GM21360 (cell line): Measurements from ENCODE around the gene SETD7.
"Not testable (repeated sequence)": the region's sequence is repeated elsewhere in the genome, so short reads cannot be mapped to it uniquely, and the experiment has no call there.

Source experiments
- ATAC-seq: cut with Tn5 transposase; IDR thresholded peaks from one replicate; pipeline ENCODE4 v1.9.1; 2021; ENCODE audit warnings: mild to moderate bottlenecking, moderate library complexity; ENCODE audit not compliant: unreplicated experiment

The SETD7 gene

DNA sequence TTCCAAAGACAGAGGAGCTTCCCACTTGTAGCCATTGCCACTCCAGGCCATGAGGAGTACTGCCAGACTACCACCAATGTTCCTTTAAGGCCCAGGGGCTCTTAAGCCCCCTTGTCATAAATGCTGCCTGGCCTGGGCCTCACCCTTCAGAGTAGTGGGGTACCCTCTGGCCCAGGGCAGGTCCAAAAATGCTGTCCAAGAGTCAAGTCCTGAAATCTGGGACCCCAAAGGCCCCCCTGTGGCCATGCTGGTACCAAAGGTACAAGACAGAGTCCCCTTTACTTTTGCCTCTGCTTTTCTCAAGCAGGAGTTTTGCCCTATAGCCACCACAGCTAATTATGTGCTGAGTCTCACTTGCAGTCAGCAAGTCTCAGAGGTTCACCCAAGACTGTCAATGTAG lies 85.7 kb downstream of the SETD7 start:
- ATAC-seq = no peak

DNA sequence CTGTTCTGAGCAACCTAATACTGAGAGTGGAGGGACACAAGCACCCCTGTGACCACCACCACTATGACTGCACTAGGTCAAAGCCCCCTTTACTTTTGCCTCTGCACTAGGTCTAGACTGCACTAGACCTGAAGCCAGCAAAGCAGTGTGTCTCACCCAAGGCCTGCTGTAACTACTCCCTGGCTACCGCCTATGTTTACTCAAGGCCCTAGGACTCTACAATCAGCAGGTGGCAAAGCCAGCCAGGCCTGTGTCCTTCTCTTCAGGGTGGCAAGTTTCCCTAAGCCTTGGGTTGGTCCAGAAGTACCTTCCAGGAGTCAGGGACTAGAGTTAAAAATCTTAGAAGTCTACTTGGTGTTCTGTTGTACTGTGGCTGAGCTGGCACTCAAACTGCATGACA lies 86.2 kb downstream of the SETD7 start:
- no peak for ATAC-seq

DNA sequence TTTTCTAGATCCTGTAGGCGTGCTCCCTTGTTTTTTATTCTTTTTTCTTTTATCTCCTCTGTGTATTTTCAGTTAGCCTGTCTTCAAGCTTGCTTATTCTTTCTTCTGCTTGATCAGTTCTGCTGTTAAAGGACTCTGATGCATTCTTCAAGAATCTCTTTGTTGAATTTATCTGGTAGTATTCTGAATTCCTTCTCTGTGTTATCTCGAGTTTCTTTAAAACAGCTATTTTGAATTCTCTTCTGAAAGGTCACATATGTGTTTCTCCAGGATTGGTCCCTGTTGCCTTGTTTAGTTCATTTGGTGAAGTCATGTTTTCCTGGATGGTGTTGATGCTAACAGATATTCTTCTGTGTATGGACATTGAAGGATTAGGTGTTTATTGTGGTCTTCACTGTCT lies 86.8 kb downstream of the SETD7 start:
- ATAC-seq = no peak

DNA sequence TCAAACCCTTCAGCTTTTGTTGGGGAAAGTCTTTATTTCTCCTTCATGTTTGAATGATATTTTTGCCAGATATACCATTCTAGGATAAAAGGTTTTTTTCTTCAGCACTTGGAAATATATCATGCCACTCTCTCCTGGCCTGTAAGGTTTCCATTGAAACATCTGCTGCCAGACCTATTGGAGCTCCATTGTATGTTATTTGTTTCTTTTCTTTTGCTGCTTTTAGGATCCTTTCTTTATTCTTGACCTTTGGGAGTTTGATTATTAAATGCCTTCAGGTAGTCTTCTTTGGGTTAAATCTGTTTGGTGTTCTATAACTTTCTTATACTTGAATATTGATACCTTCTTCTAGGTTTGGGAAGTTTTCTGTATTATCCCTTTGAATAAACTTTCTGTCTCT lies 87.3 kb downstream of the SETD7 start:
- not testable (repeated sequence) for ATAC-seq

DNA sequence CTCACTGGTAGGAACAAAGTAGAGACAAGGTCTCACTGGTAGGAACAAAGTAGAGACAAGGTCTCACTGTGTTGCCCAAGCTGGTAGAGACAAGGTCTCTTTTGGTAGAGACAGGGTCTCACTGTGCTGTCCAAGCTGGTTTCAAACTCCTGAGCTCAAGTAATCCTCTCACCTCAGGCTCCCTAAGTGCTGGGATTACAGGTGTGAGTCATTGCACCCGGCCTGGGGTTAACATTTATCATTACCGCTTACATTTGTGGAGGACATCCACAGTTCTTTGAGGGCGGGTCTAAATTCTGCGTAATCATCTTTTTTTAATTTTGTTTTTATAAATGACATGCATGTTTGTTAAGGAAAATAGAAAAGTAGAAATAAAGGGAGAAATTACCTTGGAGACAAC lies 90.1 kb downstream of the SETD7 start:
- ATAC-seq = no peak

DNA sequence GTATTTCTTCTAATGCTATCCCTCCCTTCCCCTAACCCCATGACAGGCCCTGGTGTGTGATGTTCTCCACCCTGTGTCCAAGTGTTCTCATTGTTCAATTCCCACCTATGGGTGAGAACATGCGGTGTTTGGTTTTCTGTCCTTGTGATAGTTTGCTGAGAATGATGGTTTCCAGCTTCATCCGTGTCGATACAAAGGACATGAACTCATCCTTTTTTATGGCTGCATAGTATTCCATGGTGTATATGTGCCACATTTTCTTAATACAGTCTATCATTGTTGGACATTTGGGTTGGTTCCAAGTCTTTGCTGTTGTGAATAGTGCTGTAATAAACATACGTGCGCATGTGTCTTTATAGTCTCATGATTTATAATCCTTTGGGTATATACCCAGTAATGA lies 91.5 kb downstream of the SETD7 start:
- ATAC-seq = not testable (repeated sequence)

DNA sequence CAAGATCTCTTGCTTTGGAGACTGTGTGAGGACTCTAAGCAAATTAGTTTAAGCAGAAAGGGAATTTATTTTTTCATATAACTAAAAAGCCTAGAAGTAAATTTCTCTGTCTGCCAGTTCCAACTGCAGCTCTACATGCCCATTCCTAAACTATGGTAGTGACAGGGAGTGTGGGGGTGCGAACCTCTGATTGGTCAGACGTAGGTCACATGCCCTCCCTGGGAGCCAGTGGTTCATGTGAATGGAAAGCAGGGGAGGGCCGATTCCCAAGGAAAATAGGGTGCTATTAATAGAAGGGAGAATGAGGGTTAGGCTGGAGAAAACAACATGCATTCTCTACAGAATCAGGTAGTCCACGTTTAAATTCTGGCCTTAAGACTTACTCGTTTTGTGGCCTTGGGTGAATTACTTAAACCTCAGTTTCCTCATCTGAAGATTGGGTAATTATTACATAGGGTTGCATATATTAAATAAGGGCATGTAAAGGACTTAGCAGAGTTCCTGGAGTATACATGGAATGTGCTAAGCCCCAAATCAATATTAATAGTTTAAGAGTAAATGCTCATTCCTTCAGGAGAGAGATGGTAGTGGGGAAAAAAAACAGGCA lies 94.9 kb downstream of the SETD7 start:
- no peak for ATAC-seq

DNA sequence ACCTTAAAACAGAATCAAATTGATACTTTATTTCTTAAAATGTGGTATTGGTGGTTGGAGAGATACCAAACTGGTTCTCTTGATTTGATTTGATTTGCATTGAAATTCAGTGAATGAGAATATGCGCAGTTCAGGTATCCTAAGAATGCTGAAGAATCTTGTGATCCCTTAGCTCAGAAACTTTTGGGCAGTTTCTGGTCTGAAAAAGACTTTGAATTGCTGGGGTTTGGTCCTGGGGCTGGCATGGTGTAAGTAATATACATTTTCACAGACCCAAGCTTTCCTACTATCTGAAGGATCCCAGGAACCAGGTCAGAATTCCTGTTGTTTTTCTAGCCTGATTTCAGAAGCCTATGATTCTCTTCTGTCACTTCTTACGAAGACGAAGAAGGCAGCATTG lies 95.5 kb downstream of the SETD7 start:
- ATAC-seq = no peak

DNA sequence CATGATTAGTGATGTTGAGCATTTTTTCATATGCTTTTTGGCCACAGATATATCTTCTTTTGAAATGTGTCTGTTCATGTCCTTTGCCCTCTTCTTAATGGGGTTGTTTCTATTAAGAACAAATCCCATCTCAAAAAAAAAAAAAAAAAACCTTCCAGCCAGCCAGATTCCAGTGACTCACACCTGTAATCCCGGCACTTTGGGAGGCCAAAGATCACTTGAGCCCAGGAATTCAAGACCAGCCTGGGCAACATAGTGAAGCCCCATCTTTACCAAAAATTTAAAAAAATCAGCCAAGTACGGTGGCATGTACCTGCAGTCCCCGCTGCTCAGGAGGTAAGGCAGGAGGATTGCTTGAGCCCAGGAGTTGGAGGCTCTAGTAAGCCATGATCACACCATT lies 97.0 kb downstream of the SETD7 start:
- ATAC-seq = no peak

DNA sequence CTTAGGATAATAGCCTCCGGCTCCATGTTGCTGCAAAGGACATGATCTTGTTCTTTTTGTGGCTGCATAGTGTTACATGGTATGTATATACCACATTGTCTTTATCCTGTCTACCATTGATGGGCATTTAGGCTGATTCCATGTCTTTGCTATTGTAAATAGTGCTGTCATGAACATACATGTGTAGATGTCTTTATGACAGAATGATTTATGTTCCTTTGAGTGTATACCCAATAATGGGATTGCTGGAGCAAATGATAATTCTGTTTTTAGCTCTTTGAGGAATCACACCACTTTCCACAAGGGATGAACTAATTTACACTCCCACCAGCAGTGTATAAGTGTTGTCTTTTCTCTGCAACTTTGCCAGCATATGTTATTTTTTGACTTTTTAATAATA lies 97.5 kb downstream of the SETD7 start:
- ATAC-seq = no peak

DNA sequence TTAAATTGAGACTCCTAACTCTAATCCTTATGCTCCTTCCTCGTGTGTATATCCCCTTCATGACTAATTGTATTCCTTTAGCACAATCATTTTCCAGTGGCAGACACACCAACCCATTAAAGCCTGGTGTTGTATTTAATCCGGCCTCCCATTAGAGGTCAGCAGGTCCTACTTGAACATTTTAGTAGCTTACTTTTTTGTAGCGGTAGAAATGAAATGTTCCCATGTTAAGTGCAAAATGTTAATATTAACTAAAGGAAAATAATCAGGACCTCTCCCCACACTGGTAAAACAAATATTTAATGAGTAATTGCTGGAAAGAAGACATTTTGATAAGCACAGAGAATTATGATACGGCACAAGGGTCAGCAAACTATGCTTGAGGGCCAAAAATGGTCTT lies 98.7 kb downstream of the SETD7 start:
- no peak for ATAC-seq

DNA sequence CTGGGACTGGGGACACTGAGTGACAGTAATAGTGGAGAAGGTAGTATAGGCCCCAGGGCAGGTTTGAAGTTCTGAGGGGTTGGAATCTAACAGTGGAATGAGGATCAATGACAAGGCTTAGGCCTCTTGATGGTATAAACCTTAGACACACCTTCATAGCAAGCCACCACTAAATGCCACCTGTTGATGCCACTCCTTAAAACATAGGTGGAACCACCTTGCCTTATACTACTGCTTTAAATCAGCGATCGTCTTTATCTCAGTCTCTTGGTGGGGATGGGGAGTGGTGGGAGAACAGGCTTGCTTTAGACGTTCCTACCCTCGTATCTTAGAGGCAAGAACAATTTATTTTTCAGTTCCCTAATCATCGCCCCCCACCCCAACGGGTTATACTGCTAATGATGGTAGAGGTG lies 100.9 kb downstream of the SETD7 start:
- ATAC-seq = no peak

DNA sequence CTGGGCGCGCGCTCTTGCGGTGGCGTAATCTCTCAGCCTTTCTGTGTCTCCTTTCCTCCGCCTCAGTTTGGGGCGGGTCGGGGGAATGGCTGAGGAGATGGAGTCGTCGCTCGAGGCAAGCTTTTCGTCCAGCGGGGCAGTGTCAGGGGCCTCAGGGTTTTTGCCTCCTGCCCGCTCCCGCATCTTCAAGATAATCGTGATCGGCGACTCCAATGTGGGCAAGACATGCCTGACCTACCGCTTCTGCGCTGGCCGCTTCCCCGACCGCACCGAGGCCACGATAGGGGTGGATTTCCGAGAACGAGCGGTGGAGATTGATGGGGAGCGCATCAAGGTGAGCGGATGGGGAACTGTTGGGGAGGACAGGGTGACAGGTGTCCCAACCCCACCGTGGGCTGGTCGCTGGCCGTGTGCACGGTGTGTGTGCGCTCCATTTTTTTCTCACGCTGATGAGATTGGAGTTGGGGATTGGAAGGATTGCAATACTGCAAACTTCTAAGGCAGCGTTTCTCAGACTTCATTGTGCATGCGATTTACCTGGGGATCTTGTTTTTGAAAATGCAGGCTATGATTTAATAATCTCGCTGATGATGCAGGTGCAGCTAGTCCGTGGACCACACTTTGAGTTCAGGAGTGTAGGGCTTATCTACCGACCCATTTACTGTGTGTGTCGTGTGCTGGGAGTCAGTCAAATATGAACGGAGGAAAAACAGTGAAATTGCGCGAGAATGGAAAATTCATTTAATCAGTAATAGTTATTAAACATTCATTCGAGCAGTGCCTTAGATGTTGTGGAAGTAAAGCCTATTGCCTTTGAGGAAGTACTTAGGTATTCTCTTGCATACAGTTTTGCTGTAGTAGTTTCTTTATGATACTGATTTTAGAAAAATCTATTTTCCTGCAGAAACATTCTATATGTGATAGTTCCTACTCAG lies 101.6 kb downstream of the SETD7 start, which contains the start of gene RAB33B:
Gene RAB33B (plus strand): TSS at position 11 of the 935 bp plus-strand sequence. CDS start 75 bp downstream, at position 86.
- no peak for ATAC-seq

DNA sequence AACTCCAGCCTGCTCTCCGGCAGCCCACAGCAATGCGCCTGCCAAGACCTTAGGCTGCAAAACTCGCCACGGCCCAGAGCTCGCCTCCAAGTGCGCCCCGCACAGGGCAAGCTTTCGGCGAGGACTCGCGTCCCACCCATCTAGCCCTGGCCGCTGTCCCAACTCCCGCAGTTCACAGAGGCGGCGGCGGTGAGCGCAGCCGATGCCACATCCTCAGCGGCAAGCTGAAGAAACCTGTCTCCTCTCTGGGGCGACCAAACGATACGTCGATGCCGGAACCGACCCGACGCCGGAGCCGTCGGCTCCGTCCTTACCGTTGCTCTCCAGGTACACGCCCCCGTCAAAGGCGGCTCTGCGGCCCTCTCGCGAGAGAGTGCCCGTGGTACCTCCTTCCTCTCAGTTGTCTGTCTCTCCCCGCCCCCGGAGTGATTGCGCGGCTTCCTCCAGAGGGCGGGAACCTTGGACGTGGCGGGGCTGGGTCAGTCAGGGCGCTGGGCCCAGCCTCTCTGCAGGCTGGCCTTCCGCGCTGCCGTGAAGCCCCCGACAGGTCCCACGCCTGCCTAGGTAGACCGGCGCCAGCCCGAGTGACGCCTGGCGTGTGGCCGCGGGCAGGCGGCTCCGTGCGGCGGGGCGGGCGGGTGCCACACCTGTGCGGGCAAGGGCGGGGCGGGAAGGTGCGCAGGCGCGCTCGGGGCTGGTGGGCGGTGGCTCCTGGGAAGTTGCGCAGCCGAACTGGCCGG lies 102.5 kb downstream of the SETD7 start:
- ATAC-seq = peak; percentile 86

DNA sequence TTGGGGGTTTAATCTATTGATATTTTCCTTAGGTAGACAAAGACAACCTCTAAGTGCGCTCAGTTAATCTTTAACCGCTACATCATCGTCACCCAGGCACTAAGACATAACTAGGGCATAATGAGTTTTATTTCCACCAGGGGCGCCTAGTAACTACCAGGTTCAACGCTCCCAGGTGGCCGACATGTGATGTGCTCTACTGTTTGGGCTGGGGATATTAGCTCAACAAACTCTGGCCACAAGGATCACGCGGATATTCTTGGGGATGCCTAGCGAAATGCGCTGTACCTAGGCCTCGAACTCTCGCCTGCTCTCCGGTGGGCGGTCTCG lies 103.0 kb downstream of the SETD7 start:
- peak; percentile 49 for ATAC-seq

DNA sequence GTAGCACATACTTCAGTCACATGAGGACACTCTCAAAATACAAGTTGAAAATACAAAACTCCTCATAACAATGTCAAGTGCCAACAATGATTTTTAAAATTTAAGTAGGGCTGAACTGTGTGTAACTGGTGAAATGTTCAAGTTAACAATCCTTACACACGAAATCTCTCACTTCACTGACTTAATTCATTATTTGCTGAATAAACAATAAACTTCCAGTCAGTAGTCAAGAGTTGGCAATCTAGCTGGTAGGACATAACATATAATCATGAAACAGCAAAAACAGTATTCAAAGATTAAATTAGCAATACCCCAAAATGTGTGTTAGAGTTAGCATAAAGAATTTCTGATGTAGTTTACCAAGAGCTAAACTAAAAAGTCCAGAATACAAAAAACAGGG lies 104.0 kb downstream of the SETD7 start:
- ATAC-seq = no peak

DNA sequence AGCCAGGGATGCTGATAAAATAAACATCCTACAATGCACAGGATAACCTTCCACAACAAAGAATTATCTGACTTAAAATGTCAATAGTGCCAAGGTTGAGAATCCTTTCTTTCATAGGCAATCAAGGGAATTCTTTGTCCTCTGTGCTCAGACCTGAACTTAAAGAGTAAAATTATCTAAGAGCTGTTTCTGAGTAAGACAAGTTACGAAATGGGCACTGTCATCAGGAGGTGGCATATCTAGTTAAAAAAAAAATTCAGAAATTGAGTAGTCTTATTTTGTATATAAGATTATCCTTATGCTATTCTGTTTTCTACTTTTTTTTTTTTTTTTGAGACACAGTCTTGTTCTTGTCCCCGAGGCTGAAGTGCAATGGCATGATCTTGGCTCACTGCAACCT lies 105.4 kb downstream of the SETD7 start:
- ATAC-seq = no peak

DNA sequence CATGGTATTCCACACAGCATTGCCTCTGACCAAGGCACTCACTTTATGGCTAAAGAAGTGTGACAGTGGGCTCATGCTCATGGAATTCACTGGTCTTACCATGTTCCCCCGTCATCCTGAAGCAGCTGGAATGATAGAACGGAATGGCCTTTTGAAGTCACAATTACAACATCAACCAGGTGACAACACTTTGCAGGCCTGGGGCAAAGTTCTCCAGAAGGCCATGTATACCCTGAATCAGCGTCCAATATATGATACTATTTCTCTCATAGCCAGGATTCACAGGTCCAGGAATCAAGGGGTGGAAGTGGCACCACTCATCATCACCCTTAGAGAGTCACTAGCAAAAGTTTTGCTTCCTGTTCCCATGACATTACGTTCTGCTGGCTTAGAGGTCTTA lies 108.9 kb downstream of the SETD7 start:
- not testable (repeated sequence) for ATAC-seq
